HepG2 (cell line): ENCODE results near the gene SPATA32. TPM values are rescaled to one million over a fixed set of nuclear protein-coding genes. Genes with fewer than 3 reads are reported as not detected.

Experiments
- ATF4 ChIP-seq, 2 experiments: fragments of 450-650 bp in 1 of 2; sonication (generic) in 1 of 2; formaldehyde crosslinking; IDR thresholded peaks; 2 replicates each; pipeline versions ENCODE4 v1.5.0 to v1.8.0; 2020 to 2022; ENCODE audit warnings: mild to moderate bottlenecking in 1 of 2, missing genetic modification reagents in 1 of 2
- CC2D1A ChIP-seq: sonication (generic); formaldehyde crosslinking; IDR thresholded peaks from 2 replicates; pipeline ENCODE4 v1.8.1; 2023; ENCODE audit warnings: mild to moderate bottlenecking, missing genetic modification reagents
- ETV5 ChIP-seq: IDR thresholded peaks from 2 replicates; pipeline ENCODE4 v1.6.1; 2018; ENCODE audit warnings: missing biosample characterization, missing genetic modification reagents, inconsistent platforms, borderline replicate concordance
- GABPB1 ChIP-seq: IDR thresholded peaks from 2 replicates; pipeline ENCODE4 v1.6.1; 2016; ENCODE audit warnings: mild to moderate bottlenecking, missing genetic modification reagents, moderate library complexity, missing compliant biosample characterization
- KLF13 ChIP-seq: sonication (generic); formaldehyde crosslinking; IDR thresholded peaks from 2 replicates; pipeline ENCODE4 v1.4.0; 2020; ENCODE audit warnings: mild to moderate bottlenecking, missing genetic modification reagents
- NFE2 ChIP-seq: sonication (generic); formaldehyde crosslinking; IDR thresholded peaks from 2 replicates; pipeline ENCODE4 v1.4.0; 2020; ENCODE audit warnings: missing genetic modification reagents
- RXRA ChIP-seq: sonication (generic); formaldehyde crosslinking; IDR thresholded peaks from 2 replicates; pipeline ENCODE4 v1.5.1; 2020; ENCODE audit warnings: missing genetic modification reagents
- SCMH1 ChIP-seq: sonication (generic); formaldehyde crosslinking; IDR thresholded peaks from 2 replicates; pipeline ENCODE4 v1.9.0; 2021; ENCODE audit warnings: missing genetic modification reagents, mild to moderate bottlenecking, borderline replicate concordance
- SMYD3 ChIP-seq: sonication (generic); formaldehyde crosslinking; IDR thresholded peaks from 2 replicates; pipeline ENCODE4 v1.8.1; 2023; ENCODE audit warnings: mild to moderate bottlenecking, missing genetic modification reagents
- STAG1 ChIP-seq: sonication (generic); formaldehyde crosslinking; IDR thresholded peaks from 2 replicates; pipeline ENCODE4 v1.4.0; 2020; ENCODE audit warnings: missing genetic modification reagents
- SYNCRIP ChIP-seq: fragments of 200-400 bp; formaldehyde crosslinking; IDR thresholded peaks from 2 replicates; pipeline ENCODE4 v1.6.1; 2018; ENCODE audit warnings: mild to moderate bottlenecking, low read depth, low read length; ENCODE audit not compliant: insufficient read depth
- TOE1 ChIP-seq: sonication (generic); formaldehyde crosslinking; IDR thresholded peaks from 2 replicates; pipeline ENCODE4 v1.4.0; 2020; ENCODE audit warnings: mild to moderate bottlenecking, missing genetic modification reagents
- TP53 ChIP-seq: sonication (generic); formaldehyde crosslinking; conservative IDR thresholded peaks from 2 replicates; pipeline ENCODE4 v1.4.0; 2020; ENCODE audit warnings: missing genetic modification reagents
- XRCC5 ChIP-seq: fragments of 200-400 bp; formaldehyde crosslinking; optimal IDR thresholded peaks from 2 replicates; pipeline ENCODE3; 2017; ENCODE audit warnings: mild to moderate bottlenecking, low read length
- YEATS2 ChIP-seq: sonication (generic); formaldehyde crosslinking; IDR thresholded peaks from 2 replicates; pipeline ENCODE4 v1.4.0; 2020; ENCODE audit warnings: missing genetic modification reagents, borderline replicate concordance
- ZBTB33 ChIP-seq: sonication (generic); formaldehyde crosslinking; IDR thresholded peaks from 2 replicates; pipeline ENCODE4 v1.4.0; 2020; ENCODE audit warnings: missing genetic modification reagents
- ZMAT3 ChIP-seq: sonication (generic); formaldehyde crosslinking; conservative IDR thresholded peaks from 2 replicates; pipeline ENCODE4 v1.7.0; 2021; ENCODE audit warnings: missing genetic modification reagents
- ZNF263 ChIP-seq: sonication (generic); formaldehyde crosslinking; IDR thresholded peaks from 2 replicates; pipeline ENCODE4 v1.4.0; 2020; ENCODE audit warnings: missing genetic modification reagents
- ZNF563 ChIP-seq: sonication (generic); formaldehyde crosslinking; IDR thresholded peaks from 2 replicates; pipeline ENCODE4 v1.8.0; 2022; ENCODE audit warnings: mild to moderate bottlenecking, moderate library complexity, missing genetic modification reagents
- ZNF672 ChIP-seq: sonication (generic); formaldehyde crosslinking; IDR thresholded peaks from 2 replicates; pipeline ENCODE4 v1.8.1; 2022; ENCODE audit warnings: missing genetic modification reagents
- ZNF687 ChIP-seq: sonication (generic); formaldehyde crosslinking; IDR thresholded peaks from 2 replicates; pipeline ENCODE4 v1.5.1; 2020; ENCODE audit warnings: mild to moderate bottlenecking, missing genetic modification reagents, moderate library complexity
- ZSCAN21 ChIP-seq: sonication (generic); formaldehyde crosslinking; IDR thresholded peaks from 2 replicates; pipeline ENCODE4 v1.8.0; 2022; ENCODE audit warnings: mild to moderate bottlenecking, missing genetic modification reagents, moderate library complexity, borderline replicate concordance
- polyA plus RNA-seq, 8 experiments: library from polyadenylated mRNA; depleted of rRNA in 3 of 8; stranded (reverse) in 7 of 8; unstranded in 1 of 8; fragments of >200 nt; fragmentation: Illumina TruSeq in 4 of 8; extraction: Trizol in 4 of 8; gene quantifications; 2 replicates each; pipeline versions ENCODE4 v1.2.1 to v1.2.3, GENCODE V29; 2011 to 2016; ENCODE audit warnings: low read depth in 4 of 8, missing spikeins in 1 of 8, mixed read lengths in 1 of 8; ENCODE audit not compliant: insufficient read depth in 1 of 8
- total RNA-seq, 5 experiments: library from RNA; depleted of rRNA; stranded (reverse); fragments of >200 nt; fragmentation: Illumina TruSeq; extraction: Trizol; gene quantifications; 2 replicates each; pipeline ENCODE4 v1.2.3, GENCODE V29; 2016; ENCODE audit warnings: low read depth in 1 of 5

SPATA32 gene
- total and polyA plus RNA-seq, 2 of the 13 experiments (the other 11 are each of a cell fraction or from before 2014, with no cell fraction given), result not detected

GRCh38 chr17:45270828-45271418 is 9.0 kb upstream of the SPATA32 start (continued):
- TF ChIP-seq TP53 (CRISPR knock-in tag) (no peak), ZNF563 (no peak), KLF13 (CRISPR knock-in tag) (no peak), ZSCAN21 (CRISPR knock-in tag) (no peak), SMYD3 (CRISPR knock-in tag) (no peak), RXRA (CRISPR knock-in tag) (no peak), ETV5 (no peak), TOE1 (CRISPR knock-in tag) (no peak), YEATS2 (no peak), ZNF687 (CRISPR knock-in tag) (peak; percentile 40; the same call in 1 of the 2 replicates), GABPB1 (CRISPR knock-in tag) (no peak), XRCC5 (peak; percentile 52), ZNF672 (CRISPR knock-in tag) (no peak), SCMH1 (no peak), CC2D1A (CRISPR knock-in tag) (no peak), NFE2 (no peak), ATF4 (CRISPR knock-in tag; IDR thresholded peaks at IDR 0.05) (no peak), ZBTB33 (peak; percentile 79), SYNCRIP (no peak), STAG1 (peak; percentile 46; the same call in 1 of the 2 replicates), ZMAT3 (CRISPR knock-in tag) (no peak), ZNF263 (CRISPR knock-in tag) (no peak)
- TF ChIP-seq, all 625 proteins: peak for 10
